ENCODE measurements around the gene FRMD1.

The FRMD1 gene

GRCh38 chr6:168115748-168116437, 36.9 kb upstream of the FRMD1 start:
- FAIRE-seq (no peak), DNase-seq (ENCODE audit: insufficient read length, low spot score) (no peak)
- TF ChIP-seq TAF1 (IDR thresholded peaks at IDR 0.05; ENCODE audit: low read depth, low read length) (no peak), PAX5 (IDR thresholded peaks at IDR 0.05; ENCODE audit: insufficient read depth, low read length, severe bottlenecking) (no peak)

DNA sequence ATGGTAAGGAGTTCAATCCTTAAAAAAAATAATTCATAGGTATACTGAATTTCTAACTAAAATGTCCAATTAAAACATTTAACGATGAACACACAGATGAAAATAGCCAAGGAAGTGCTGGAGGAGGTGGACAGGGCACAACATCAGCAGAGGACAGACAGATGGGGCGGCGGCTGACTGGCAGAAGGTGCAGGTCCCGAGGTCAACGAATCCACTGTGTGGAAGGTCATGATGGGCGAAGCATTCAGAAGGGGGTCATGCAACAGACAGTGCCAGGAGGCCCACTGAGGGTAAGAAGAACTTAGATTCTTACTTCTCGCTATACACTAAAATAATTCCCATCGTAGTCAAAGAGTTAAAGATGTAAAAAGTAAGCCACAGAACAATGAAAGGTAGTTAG, 34.2 kb upstream of the FRMD1 start:
- FAIRE-seq, result no peak
- no peak for TF ChIP-seq SPI1 (IDR thresholded peaks at IDR 0.05; ENCODE audit: low read depth, low read length)
- no peak for TF ChIP-seq POU2F2 (IDR thresholded peaks at IDR 0.05; ENCODE audit: low read depth, low read length)
- no peak for TF ChIP-seq PAX5 (IDR thresholded peaks at IDR 0.05; ENCODE audit: insufficient read depth, low read length, severe bottlenecking)
- no peak for TF ChIP-seq TAF1 (IDR thresholded peaks at IDR 0.05; ENCODE audit: low read depth, low read length)
- no peak for TF ChIP-seq POLR2AphosphoS5 (IDR thresholded peaks at IDR 0.05; ENCODE audit: low read depth, low read length)
- no peak for TF ChIP-seq POLR2A (IDR thresholded peaks at IDR 0.05; ENCODE audit: low read depth, low read length)
- no peak for DNase-seq (ENCODE audit: insufficient read length, low spot score)

- DNase-seq (ENCODE audit: insufficient read length, low spot score) (no peak), FAIRE-seq (no peak)
- no peak for TF ChIP-seq POU2F2 (IDR thresholded peaks at IDR 0.05; ENCODE audit: low read depth, low read length)
- no peak for TF ChIP-seq POLR2AphosphoS5 (IDR thresholded peaks at IDR 0.05; ENCODE audit: low read depth, low read length)
- TF ChIP-seq PAX5 (IDR thresholded peaks at IDR 0.05; ENCODE audit: insufficient read depth, low read length, severe bottlenecking), result no peak
- TF ChIP-seq TAF1 (IDR thresholded peaks at IDR 0.05; ENCODE audit: low read depth, low read length), result no peak
- TF ChIP-seq SPI1 (IDR thresholded peaks at IDR 0.05; ENCODE audit: low read depth, low read length), result no peak
- TF ChIP-seq POLR2A (IDR thresholded peaks at IDR 0.05; ENCODE audit: low read depth, low read length), result no peak
Measured at GRCh38 chr6:168111911-168112310, 32.9 kb upstream of the FRMD1 start.

GRCh38 chr6:168110437-168110836, 31.4 kb upstream of the FRMD1 start:
- no peak for TF ChIP-seq TAF1 (IDR thresholded peaks at IDR 0.05; ENCODE audit: low read depth, low read length)
- TF ChIP-seq POU2F2 (IDR thresholded peaks at IDR 0.05; ENCODE audit: low read depth, low read length), result no peak
- FAIRE-seq (no peak), DNase-seq (ENCODE audit: insufficient read length, low spot score) (no peak)

- DNase-seq (ENCODE audit: insufficient read length, low spot score) (no peak), FAIRE-seq (no peak)
- TF ChIP-seq PAX5 (IDR thresholded peaks at IDR 0.05; ENCODE audit: insufficient read depth, low read length, severe bottlenecking) (no peak), POLR2AphosphoS5 (IDR thresholded peaks at IDR 0.05; ENCODE audit: low read depth, low read length) (no peak), POLR2A (IDR thresholded peaks at IDR 0.05; ENCODE audit: low read depth, low read length) (no peak), POU2F2 (IDR thresholded peaks at IDR 0.05; ENCODE audit: low read depth, low read length) (no peak), SPI1 (IDR thresholded peaks at IDR 0.05; ENCODE audit: low read depth, low read length) (no peak), TAF1 (IDR thresholded peaks at IDR 0.05; ENCODE audit: low read depth, low read length) (no peak)
Measured at GRCh38 chr6:168109171-168109570, 30.2 kb upstream of the FRMD1 start.

DNA sequence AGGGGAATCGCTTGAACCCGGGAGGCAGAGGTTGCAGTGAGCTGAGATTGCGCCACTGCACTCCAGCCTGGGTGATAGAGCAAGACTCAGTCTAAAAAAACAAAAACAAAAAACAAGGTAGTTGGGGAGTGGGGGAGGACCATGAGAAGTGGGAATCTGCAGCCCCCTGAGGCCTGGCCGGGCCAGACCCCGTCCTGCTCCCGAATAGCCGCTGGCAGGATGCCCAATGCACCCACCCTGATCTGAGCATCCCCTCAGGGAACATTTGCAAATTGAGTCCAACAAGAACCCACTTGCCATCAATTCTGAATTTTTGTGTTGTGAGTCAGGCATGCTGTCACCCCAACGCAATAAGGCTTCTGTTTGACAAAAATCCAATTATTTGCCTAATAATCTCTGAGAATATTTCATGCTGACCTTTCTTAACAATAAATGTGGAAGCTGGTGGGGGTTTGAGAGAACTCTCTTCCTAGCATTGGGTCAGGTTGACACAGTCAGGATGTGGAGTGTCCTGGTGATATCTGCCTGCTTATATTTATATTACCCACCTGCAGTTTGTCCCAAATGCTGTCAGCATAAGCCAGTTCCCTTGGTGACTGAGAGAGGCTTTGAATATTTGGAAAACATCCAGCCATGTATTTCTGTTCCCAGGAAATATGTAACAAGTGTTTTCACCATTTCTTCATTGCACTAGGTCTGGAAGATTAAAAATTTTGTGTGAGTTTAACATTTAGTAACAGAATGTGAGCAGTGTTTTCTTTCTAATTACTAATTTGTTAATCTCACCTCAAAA, 28.4 kb upstream of the FRMD1 start:
- TF ChIP-seq POLR2AphosphoS5 (IDR thresholded peaks at IDR 0.05; ENCODE audit: low read depth, low read length) (no peak), PAX5 (IDR thresholded peaks at IDR 0.05; ENCODE audit: insufficient read depth, low read length, severe bottlenecking) (no peak), POU2F2 (IDR thresholded peaks at IDR 0.05; ENCODE audit: low read depth, low read length) (no peak), POLR2A (IDR thresholded peaks at IDR 0.05; ENCODE audit: low read depth, low read length) (no peak), TAF1 (IDR thresholded peaks at IDR 0.05; ENCODE audit: low read depth, low read length) (no peak), SPI1 (IDR thresholded peaks at IDR 0.05; ENCODE audit: low read depth, low read length) (no peak)
- FAIRE-seq, result no peak
- no peak for DNase-seq (ENCODE audit: insufficient read length, low spot score)

GRCh38 chr6:168106633-168107005, 27.6 kb upstream of the FRMD1 start:
- DNase-seq (ENCODE audit: insufficient read length, low spot score), result no peak
- no peak for FAIRE-seq
- TF ChIP-seq PAX5 (IDR thresholded peaks at IDR 0.05; ENCODE audit: insufficient read depth, low read length, severe bottlenecking), result no peak
- TF ChIP-seq POLR2A (IDR thresholded peaks at IDR 0.05; ENCODE audit: low read depth, low read length), result no peak
- TF ChIP-seq POU2F2 (IDR thresholded peaks at IDR 0.05; ENCODE audit: low read depth, low read length), result no peak
- no peak for TF ChIP-seq TAF1 (IDR thresholded peaks at IDR 0.05; ENCODE audit: low read depth, low read length)

- FAIRE-seq, result no peak
- DNase-seq (ENCODE audit: insufficient read length, low spot score), result no peak
- TF ChIP-seq SPI1 (IDR thresholded peaks at IDR 0.05; ENCODE audit: low read depth, low read length) (no peak), POU2F2 (IDR thresholded peaks at IDR 0.05; ENCODE audit: low read depth, low read length) (no peak), PAX5 (IDR thresholded peaks at IDR 0.05; ENCODE audit: insufficient read depth, low read length, severe bottlenecking) (no peak), POLR2A (IDR thresholded peaks at IDR 0.05; ENCODE audit: low read depth, low read length) (no peak)
Measured at GRCh38 chr6:168105813-168106632, 27.0 kb upstream of the FRMD1 start.

DNA sequence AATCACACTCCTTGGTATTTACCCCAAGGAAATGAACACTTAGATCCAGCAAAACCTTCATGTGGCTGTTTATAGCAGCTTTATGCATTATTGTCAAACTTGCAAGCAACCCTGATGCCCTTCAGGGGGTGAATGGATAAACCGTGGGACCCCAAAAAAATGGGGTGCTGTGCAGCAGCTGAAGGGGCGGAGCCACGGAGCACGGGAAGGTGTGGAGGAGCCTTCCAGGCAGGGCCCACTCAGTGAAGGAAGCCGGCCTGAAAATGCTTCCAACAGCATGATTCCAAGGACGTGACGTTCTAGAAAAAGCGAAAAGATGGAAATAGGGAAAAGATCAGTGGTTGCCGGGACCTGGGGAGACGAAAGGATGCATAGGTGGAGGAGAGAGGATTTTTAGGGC, 25.6 kb upstream of the FRMD1 start:
- TF ChIP-seq POLR2AphosphoS5 (IDR thresholded peaks at IDR 0.05; ENCODE audit: low read depth, low read length) (no peak), POU2F2 (IDR thresholded peaks at IDR 0.05; ENCODE audit: low read depth, low read length) (no peak), SPI1 (IDR thresholded peaks at IDR 0.05; ENCODE audit: low read depth, low read length) (no peak), POLR2A (IDR thresholded peaks at IDR 0.05; ENCODE audit: low read depth, low read length) (no peak), PAX5 (IDR thresholded peaks at IDR 0.05; ENCODE audit: insufficient read depth, low read length, severe bottlenecking) (no peak)
- no peak for FAIRE-seq
- DNase-seq (ENCODE audit: insufficient read length, low spot score), result no peak
